ENCODE measurements around the gene CLCC1. TPM values are rescaled to one million over a fixed set of nuclear protein-coding genes. Genes with fewer than 3 reads are reported as not detected.

Gene CLCC1
- total and polyA plus RNA-seq, 10 donors: 5.9 to 30.0 (median 21.5) TPM

- H3K36me3 ChIP-seq: peaks cover 0 to 96% (median 48%) of the 10 kb centered on the region in 6 donors
- H3K4me3 ChIP-seq: no peak overlapping the region
- DNase-seq: no peak
- H3K4me1 ChIP-seq: no peaks in the 10 kb centered on the region
- intact Hi-C loops (cut with DNase I; ENCODE audit: low total_unique reads): no loop called here
- 88 to 98% (median 94%) methylated on average over 2 of the region's 2 CpGs for WGBS, 5 donors
- no peak overlapping the region for H3K27ac ChIP-seq
- no peak for TF ChIP-seq POLR2AphosphoS5 (IDR thresholded peaks at IDR 0.05)
- TF ChIP-seq CTCF (IDR thresholded peaks at IDR 0.05 in 8 of 11, conservative IDR thresholded peaks at IDR 0.05 in 3 of 11): no peak
- no peak for TF ChIP-seq POLR2A (IDR thresholded peaks at IDR 0.05)
- no peaks in the 10 kb centered on the region for H3K27me3 ChIP-seq (replicated peaks in 1 of 7)
- H3K9me3 ChIP-seq: no peaks in the 10 kb centered on the region
These were observed 37.4 kb downstream of the CLCC1 start for GRCh38 chr1:108925920-108926319.

- Histone ChIP-seq H3K27me3 (replicated peaks in 1 of 7) (no peaks in the 10 kb centered on the region), H3K9me3 (no peaks in the 10 kb centered on the region), H3K4me3 (no peak overlapping the region), H3K4me1 (no peaks in the 10 kb centered on the region), H3K36me3 (peaks cover 0 to 28% (median 0%) of the 10 kb centered on the region in 6 donors), H3K27ac (no peak overlapping the region)
- intact Hi-C loops (cut with DNase I; ENCODE audit: low total_unique reads): no loop called here
- DNase-seq: no peak
- TF ChIP-seq CTCF (IDR thresholded peaks at IDR 0.05 in 8 of 11, conservative IDR thresholded peaks at IDR 0.05 in 3 of 11) (no peak), POLR2A (IDR thresholded peaks at IDR 0.05) (no peak), POLR2AphosphoS5 (IDR thresholded peaks at IDR 0.05) (no peak)
- 88 to 99% (median 92%) methylated on average over 2 of the region's 2 CpGs for WGBS, 5 donors
These were observed 46.5 kb downstream of the CLCC1 start for GRCh38 chr1:108916788-108917187.

Small RNA genes within 50 kb of the gene (small RNA-seq; reads per million reads assigned to genes)
- gene BX679664.2: 0 reads per million in 4 donors

Other genes starting within 250 kb of the CLCC1 start
- gene STXBP3, start 216.8 kb downstream of the CLCC1 start, total RNA-seq: 100 to 1,000 TPM in 2 of 7 donors, 10 to 100 TPM in 5; 58.6 to 157 (median 73.3) TPM
- 10 to 100 TPM; 29.5 to 36.0 (median 35.4) TPM for gene STXBP3, start 216.8 kb downstream of the CLCC1 start, polyA plus RNA-seq
- gene AKNAD1, start 106.4 kb downstream of the CLCC1 start, total RNA-seq: not detected
- gene AKNAD1, start 106.4 kb downstream of the CLCC1 start, polyA plus RNA-seq: under 1 TPM in 2 of 3 donors, not detected in 1; 0.03 to 0.11 TPM
- gene GPSM2, start 86.5 kb downstream of the CLCC1 start, total RNA-seq: 1 to 10 TPM; 1.6 to 7.7 (median 4.0) TPM
- 1 to 10 TPM in 1 of 3 donors, under 1 TPM in 2; 0.67 to 1.7 (median 0.93) TPM for gene GPSM2, start 86.5 kb downstream of the CLCC1 start, polyA plus RNA-seq
- 10 to 100 TPM in 6 of 7 donors, 1 to 10 TPM in 1; 9.8 to 20.1 (median 14.6) TPM for gene WDR47, start 78.6 kb upstream of the CLCC1 start, total RNA-seq
- gene WDR47, start 78.6 kb upstream of the CLCC1 start, polyA plus RNA-seq: 1 to 10 TPM; 1.9 to 3.5 (median 2.2) TPM
- gene TAF13, start 112.5 kb upstream of the CLCC1 start, total RNA-seq: 10 to 100 TPM; 18.0 to 32.5 (median 24.5) TPM
- gene TAF13, start 112.5 kb upstream of the CLCC1 start, polyA plus RNA-seq: 10 to 100 TPM in 2 of 3 donors, 1 to 10 TPM in 1; 9.0 to 22.5 (median 12.5) TPM
- 10 to 100 TPM; 23.1 to 48.2 (median 45.2) TPM for gene TMEM167B, start 127.3 kb upstream of the CLCC1 start, total RNA-seq
- gene TMEM167B, start 127.3 kb upstream of the CLCC1 start, polyA plus RNA-seq: 10 to 100 TPM; 19.1 to 20.4 (median 19.7) TPM
- gene ELAPOR1, start 150.6 kb upstream of the CLCC1 start, total RNA-seq: 10 to 100 TPM in 1 of 7 donors, 1 to 10 TPM in 6; 2.3 to 10.3 (median 5.5) TPM
- gene ELAPOR1, start 150.6 kb upstream of the CLCC1 start, polyA plus RNA-seq: under 1 TPM; 0.26 to 0.36 (median 0.32) TPM

Data from spleen (tissue), 11 donors.